Mesodermal cell (in vitro differentiated cells): ENCODE measurements around the gene M1AP. TPM values are rescaled to one million over a fixed set of nuclear protein-coding genes. Genes with fewer than 3 reads are reported as not detected.

Experiments used
- H3K27ac ChIP-seq: 2 replicates; pipeline ENCODE4 v1.7.0; 2013; ENCODE audit warnings: mild to moderate bottlenecking, low read depth, low read length, moderate library complexity; ENCODE audit not compliant: severe bottlenecking
- H3K36me3 ChIP-seq: 2 replicates; pipeline ENCODE4 v1.7.1; 2013; ENCODE audit warnings: mild to moderate bottlenecking, low read length, moderate library complexity; ENCODE audit not compliant: control insufficient read depth, insufficient read depth
- H3K4me1 ChIP-seq: one replicate; pipeline ENCODE4 v1.7.1; 2013; ENCODE audit warnings: mild to moderate bottlenecking, low read length; ENCODE audit not compliant: insufficient read depth, control insufficient read depth, poor library complexity, severe bottlenecking
- H3K4me3 ChIP-seq: 2 replicates; pipeline ENCODE4 v1.7.0; 2013; ENCODE audit warnings: low read length, control low read depth, mild to moderate bottlenecking; ENCODE audit not compliant: insufficient read depth, poor library complexity, severe bottlenecking; ENCODE audit errors: extremely low read depth
- H3K9me3 ChIP-seq: 2 replicates; pipeline ENCODE4 v1.7.1; 2013; ENCODE audit warnings: mild to moderate bottlenecking, low read length, moderate library complexity; ENCODE audit not compliant: control insufficient read depth
- WGBS, 2 experiments: methylation state at CpG; one replicate each; pipeline ENCODE4 v1.1.5; 2013; ENCODE audit warnings: missing lambda C conversion rate in 2 of 2; ENCODE audit not compliant: insufficient coverage in 2 of 2; 5-methylcytosine and 5-hydroxymethylcytosine counted together
- polyA plus RNA-seq, 2 experiments: library from polyadenylated mRNA; stranded (reverse); fragments of 50-300 nt; gene quantifications; one replicate each; pipeline ENCODE4 v1.2.3, GENCODE V29; 2013

M1AP gene, protein sequence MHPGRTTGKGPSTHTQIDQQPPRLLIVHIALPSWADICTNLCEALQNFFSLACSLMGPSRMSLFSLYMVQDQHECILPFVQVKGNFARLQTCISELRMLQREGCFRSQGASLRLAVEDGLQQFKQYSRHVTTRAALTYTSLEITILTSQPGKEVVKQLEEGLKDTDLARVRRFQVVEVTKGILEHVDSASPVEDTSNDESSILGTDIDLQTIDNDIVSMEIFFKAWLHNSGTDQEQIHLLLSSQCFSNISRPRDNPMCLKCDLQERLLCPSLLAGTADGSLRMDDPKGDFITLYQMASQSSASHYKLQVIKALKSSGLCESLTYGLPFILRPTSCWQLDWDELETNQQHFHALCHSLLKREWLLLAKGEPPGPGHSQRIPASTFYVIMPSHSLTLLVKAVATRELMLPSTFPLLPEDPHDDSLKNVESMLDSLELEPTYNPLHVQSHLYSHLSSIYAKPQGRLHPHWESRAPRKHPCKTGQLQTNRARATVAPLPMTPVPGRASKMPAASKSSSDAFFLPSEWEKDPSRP
- not detected for polyA plus RNA-seq (2013, experiment 1 of 2)
- 0.20 TPM for polyA plus RNA-seq (2013, experiment 2 of 2)

DNA sequence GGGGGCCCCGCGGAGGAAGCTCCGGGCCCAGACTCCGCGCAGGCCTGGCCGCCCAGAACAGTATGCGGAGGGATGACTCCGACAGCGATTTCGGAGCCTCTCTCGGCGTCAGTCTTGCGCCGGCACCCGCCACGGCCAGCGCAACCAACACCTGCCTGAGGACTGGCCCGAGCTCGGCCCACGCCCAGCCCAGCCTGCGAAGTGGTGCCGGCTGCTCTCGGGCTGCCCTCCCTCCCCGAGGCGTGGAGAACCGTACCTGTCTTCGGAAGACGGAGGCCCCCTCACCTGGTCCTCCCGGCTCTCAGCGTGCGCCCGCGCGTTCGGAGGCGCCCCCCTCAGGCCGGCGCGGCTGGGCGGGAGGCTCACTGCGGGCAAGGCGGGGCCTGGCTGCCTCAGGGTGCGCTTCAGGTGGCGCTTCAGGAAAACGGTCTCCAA lies at the start of gene M1AP:
M1AP (minus strand) TSS at position 322 of the 435 bp plus-strand sequence. CDS start 8,055 bp downstream, outside the sequence.
- H3K4me3 ChIP-seq = peak within 1 kb of the TSS; percentile 6
- 23 to 34% methylated on average over 39 to 42 of the region's 45 CpGs for WGBS, 2 experiments
- no peaks in the 10 kb centered on the region for H3K4me1 ChIP-seq
- H3K27ac ChIP-seq = no peak within 1 kb of the TSS
- no peaks in the 10 kb centered on the region for H3K36me3 ChIP-seq
- no peaks in the 10 kb centered on the region for H3K9me3 ChIP-seq

DNA sequence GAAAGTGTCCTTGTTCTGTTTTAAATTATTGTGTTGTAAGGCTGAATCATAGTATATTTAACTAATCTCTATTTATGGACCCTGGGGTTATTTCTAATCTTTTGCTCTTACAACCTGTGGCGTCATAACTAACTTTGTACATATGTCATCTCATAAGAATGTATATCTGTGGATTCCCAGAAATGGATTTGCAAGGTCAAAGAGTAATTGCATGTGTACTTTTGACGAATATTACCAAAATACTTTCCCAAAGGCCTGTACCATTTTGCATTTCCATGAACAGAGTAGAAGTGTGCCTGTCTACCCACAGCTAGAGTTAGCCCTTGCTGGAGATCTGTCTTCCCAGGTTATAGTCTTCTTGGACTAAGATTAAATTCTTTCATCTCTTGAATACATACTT lies 48.7 kb upstream of the M1AP start:
- no peak overlapping the region for H3K4me3 ChIP-seq
- H3K36me3 ChIP-seq = no peaks in the 10 kb centered on the region
- H3K4me1 ChIP-seq = no peaks in the 10 kb centered on the region
- H3K9me3 ChIP-seq = no peaks in the 10 kb centered on the region
- 90% methylated on average over 1 of the region's 2 CpGs; no CpG with 5 or more reads in 1 of the 2 experiments for WGBS, 2 experiments
- H3K27ac ChIP-seq = no peak overlapping the region

DNA sequence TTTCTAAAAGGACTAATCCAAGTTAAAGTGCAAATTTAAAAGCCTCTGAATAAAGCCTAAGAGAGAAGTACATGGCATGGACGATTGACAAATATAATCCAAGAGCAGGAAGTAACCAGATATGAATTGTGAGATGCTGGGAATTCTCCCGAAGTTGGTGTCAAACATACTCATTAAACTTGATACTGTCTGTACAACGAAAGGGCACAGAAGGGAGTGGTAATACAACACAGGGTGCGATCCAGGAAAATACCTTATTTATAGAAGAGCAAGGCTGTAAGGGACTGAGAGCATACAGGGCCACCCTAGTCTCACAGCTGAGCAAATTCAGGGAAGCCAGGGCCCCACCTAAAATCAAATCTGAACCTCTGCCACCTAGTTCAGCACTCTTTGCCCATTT lies 47.5 kb upstream of the M1AP start:
- no peaks in the 10 kb centered on the region for H3K4me1 ChIP-seq
- no peaks in the 10 kb centered on the region for H3K9me3 ChIP-seq
- no peaks in the 10 kb centered on the region for H3K36me3 ChIP-seq
- H3K4me3 ChIP-seq = no peak overlapping the region
- WGBS, 2 experiments = 73 to 90% methylated on average over 2 of the region's 4 CpGs
- H3K27ac ChIP-seq = no peak overlapping the region

DNA sequence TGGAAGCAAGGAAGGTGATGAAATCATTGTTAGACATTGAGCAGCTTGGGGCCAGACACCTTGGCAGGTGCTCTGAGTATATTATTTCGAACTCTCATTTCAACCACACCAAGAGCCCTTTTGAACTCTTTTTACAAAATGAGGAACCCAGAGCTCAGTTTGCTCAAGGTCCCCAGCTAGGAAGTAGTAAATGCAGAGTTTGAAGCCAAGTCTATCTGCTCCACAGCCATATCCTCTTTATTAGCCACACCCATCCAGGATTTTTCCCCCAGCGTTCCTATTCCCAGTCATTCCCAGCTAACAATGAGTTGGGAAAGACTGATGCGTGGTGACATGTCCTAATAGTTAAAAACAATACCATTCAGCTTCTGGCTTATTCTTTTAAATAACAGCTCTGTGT lies 46.2 kb upstream of the M1AP start:
- H3K27ac ChIP-seq = no peak overlapping the region

DNA sequence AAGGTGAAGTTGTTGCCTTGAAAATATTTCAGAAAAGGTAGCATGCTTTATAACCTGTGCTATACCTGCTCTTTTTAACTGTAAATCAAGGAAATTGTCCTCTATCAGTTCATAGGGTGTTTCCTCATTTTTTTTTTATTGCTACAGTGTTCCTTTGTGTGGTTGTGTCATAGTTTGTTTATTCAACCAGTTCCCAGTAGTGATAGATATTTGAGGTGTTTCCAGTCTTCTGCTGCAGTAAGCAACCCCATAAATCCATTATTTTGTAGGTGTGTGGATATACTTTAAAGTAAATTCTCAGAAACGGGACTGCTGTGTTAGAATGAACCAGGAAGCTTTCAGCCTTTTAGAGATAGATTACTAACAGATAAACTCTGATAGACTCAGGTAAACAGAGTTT lies 45.5 kb upstream of the M1AP start:
- no CpG with 5 or more reads among the region's 1 CpG for WGBS, 2 experiments
- Histone ChIP-seq H3K36me3 (no peaks in the 10 kb centered on the region), H3K9me3 (no peaks in the 10 kb centered on the region), H3K27ac (no peak overlapping the region), H3K4me3 (no peak overlapping the region), H3K4me1 (no peaks in the 10 kb centered on the region)

More for the DNA sequence above, 46.2 kb upstream of the M1AP start:
- no peaks in the 10 kb centered on the region for H3K9me3 ChIP-seq
- H3K4me1 ChIP-seq = no peaks in the 10 kb centered on the region
- 57 to 80% methylated on average over 1 of the region's 3 CpGs for WGBS, 2 experiments
- no peak overlapping the region for H3K4me3 ChIP-seq
- H3K36me3 ChIP-seq = no peaks in the 10 kb centered on the region

DNA sequence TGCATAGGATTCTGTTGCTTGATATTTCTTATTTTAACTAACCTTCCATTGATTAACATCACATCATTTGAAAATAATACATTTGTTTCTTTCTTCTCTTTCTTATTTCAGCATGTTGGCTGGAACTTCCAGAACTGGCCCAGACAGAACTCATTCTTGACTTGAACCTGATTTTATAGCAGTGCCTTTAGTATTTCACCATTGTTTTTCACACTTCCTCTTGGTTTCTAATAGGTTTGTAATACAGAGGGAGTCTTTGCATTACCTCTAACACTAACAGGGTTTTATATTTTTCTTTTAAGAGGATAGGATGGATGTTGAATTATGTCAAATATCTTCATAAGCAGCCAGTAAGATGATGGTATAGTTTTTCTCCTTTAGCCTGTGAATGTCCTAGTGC lies 45.1 kb upstream of the M1AP start:
- H3K4me1 ChIP-seq = no peaks in the 10 kb centered on the region
- no peak overlapping the region for H3K27ac ChIP-seq
- H3K9me3 ChIP-seq = no peaks in the 10 kb centered on the region
- H3K36me3 ChIP-seq = no peaks in the 10 kb centered on the region
- no peak overlapping the region for H3K4me3 ChIP-seq

DNA sequence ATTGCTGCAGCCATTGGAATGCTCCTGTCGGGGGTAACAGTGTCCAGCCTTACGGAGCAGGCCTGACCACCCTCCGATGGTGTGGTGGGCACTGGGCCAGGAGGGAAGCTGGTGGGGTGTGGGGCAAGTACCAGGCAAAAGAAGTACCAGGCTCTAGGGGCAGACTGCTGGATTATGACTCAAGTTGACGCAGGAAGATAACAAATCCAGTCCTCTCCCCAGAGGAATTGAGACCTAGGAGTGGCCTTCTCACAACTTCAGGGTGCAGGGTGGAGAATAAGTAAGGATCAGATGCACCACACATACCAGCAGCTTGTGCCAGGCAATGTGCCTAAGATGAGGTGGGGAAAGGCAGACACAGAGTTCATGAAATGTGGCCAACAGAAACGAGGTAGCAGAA lies 43.8 kb upstream of the M1AP start:
- WGBS, 2 experiments = 92 to 94% methylated on average over 5 of the region's 5 CpGs

DNA sequence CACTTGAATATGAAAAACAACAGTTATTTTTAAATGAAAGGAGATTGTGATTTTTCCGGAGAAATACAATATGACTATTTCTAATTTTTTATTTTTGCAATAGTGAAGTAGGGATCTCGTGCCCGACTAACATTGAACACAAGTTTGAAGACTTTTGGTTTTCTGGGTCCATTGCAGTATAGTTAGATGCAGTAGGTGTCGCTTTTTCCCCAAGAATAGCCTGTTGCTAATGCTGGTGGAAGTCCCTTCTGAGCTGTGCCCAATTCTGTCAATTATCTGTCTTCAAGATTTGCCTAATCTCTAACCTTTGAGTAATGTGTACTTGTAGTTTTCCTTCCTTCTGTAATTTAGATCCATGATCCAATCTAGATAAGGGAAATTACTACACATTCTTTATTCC lies 42.4 kb upstream of the M1AP start:
- no peaks in the 10 kb centered on the region for H3K4me1 ChIP-seq
- H3K36me3 ChIP-seq = no peaks in the 10 kb centered on the region
- no peak overlapping the region for H3K4me3 ChIP-seq
- H3K27ac ChIP-seq = no peak overlapping the region
- WGBS, 2 experiments = 40 to 50% methylated on average over 2 of the region's 4 CpGs
- no peaks in the 10 kb centered on the region for H3K9me3 ChIP-seq

More for the DNA sequence above, 43.8 kb upstream of the M1AP start:
- no peaks in the 10 kb centered on the region for H3K4me1 ChIP-seq
- no peak overlapping the region for H3K4me3 ChIP-seq
- H3K9me3 ChIP-seq = no peaks in the 10 kb centered on the region
- H3K36me3 ChIP-seq = no peaks in the 10 kb centered on the region
- no peak overlapping the region for H3K27ac ChIP-seq

DNA sequence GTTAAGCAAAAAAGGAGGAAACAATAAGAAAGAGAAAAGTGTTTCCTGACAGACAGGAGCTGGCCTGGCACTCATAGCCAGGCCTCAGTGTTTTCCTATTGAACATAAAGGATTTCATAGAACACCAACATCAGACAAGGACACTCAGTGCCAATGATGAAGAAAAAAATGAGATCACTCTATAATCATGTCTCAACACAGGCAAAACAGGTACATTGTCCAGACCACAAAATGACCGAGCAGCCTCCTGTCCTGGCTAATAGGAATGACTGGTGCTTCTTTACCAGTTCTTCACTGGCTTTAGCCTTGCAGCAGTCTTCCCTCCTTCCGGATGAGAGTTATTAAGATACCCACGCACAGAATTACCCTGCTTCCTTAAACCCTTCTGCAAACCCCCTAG lies 41.5 kb upstream of the M1AP start:
- Histone ChIP-seq H3K27ac (no peak overlapping the region), H3K4me1 (no peaks in the 10 kb centered on the region), H3K36me3 (no peaks in the 10 kb centered on the region), H3K9me3 (no peaks in the 10 kb centered on the region), H3K4me3 (no peak overlapping the region)
- 69 to 82% methylated on average over 2 to 3 of the region's 3 CpGs for WGBS, 2 experiments

DNA sequence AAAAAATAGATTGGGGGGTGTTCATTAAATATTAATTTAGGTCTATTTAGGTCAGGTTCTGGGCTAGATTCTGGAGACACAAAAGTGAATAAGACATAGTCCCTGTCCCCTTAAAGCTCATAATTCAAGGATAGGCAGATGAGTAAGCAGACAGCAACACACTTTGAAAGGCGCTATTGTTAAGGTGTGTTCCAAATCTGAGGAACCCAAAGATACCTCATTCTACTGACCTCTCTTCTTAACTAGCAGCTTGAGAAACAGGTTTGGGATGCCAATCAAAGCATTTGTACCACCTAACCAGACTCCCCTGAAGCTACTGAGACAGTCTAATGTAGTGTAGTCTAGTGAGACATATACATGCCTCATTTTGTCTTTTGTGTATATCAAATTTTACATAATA lies 40.8 kb upstream of the M1AP start:
- no peaks in the 10 kb centered on the region for H3K9me3 ChIP-seq
- H3K27ac ChIP-seq = no peak overlapping the region
- H3K4me3 ChIP-seq = no peak overlapping the region
- 89% methylated on average over 1 of the region's 1 CpG; no CpG with 5 or more reads in 1 of the 2 experiments for WGBS, 2 experiments
- H3K36me3 ChIP-seq = no peaks in the 10 kb centered on the region
- H3K4me1 ChIP-seq = no peaks in the 10 kb centered on the region

DNA sequence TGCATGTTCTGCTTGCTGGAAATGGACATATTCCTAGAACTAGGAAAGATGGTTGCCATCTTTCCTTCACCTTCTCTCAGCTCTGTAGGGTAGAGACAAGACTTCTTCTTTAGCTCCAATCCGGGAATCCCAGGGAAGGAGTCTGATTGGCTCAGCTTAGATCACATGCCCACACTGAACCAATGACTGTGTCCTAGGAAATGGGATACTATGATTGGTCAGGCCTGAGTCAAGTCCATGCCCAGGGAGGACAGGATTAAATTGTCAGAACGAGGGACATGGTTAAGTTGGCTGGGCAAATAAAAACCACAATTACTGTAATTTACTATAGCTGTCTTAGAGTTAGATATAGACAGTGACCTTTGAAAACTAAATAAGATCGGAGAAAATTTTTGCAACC lies 37.3 kb upstream of the M1AP start:
- Histone ChIP-seq H3K9me3 (no peaks in the 10 kb centered on the region), H3K4me3 (no peak overlapping the region), H3K36me3 (no peaks in the 10 kb centered on the region), H3K4me1 (no peaks in the 10 kb centered on the region), H3K27ac (no peak overlapping the region)
- WGBS, 2 experiments = 100% methylated on average over 1 to 2 of the region's 3 CpGs
